Body of pancreas (tissue), 4 donors: ENCODE data around the gene ITGB6. TPM values are rescaled to one million over a fixed set of nuclear protein-coding genes. Genes with fewer than 3 reads are reported as not detected.

Experiments
- ATAC-seq: fragments of 150-250 bp; one replicate; pipeline ENCODE4 v1.9.1; 2016
- DNase-seq, 4 donors: peaks; one replicate each; pipeline ENCODE4 v3.0.0-alpha.2; 2019
- H3K27ac ChIP-seq, 4 donors: fragments of 200-600 bp; sonication (generic); 1 replicate in 3 of 4; 2 replicates in 1 of 4; pipeline versions ENCODE4 v1.5.1 to v1.6.1; 2016 to 2019; ENCODE audit warnings: mild to moderate bottlenecking in 1 of 4, mixed read lengths in 1 of 4, moderate library complexity in 1 of 4
- H3K27me3 ChIP-seq, 2 donors: fragments of 200-600 bp; sonication (generic); one replicate each; pipeline ENCODE4 v1.6.0; 2016; ENCODE audit warnings: mild to moderate bottlenecking in 1 of 2
- H3K36me3 ChIP-seq, 2 donors: fragments of 200-600 bp; sonication (generic); replicated peaks in 1 of 2; 2 replicates each; pipeline ENCODE4 v1.5.1; 2016; ENCODE audit warnings: low read depth in 2 of 2; ENCODE audit not compliant: insufficient read depth in 1 of 2
- H3K4me1 ChIP-seq: fragments of 200-600 bp; sonication (generic); one replicate; pipeline ENCODE4 v1.6.0; 2016
- H3K4me3 ChIP-seq, 2 donors: fragments of 200-600 bp; sonication (generic); 1 replicate in 1 of 2; 2 replicates in 1 of 2; pipeline ENCODE4 v1.5.1; 2016 to 2019
- H3K9me3 ChIP-seq, 3 donors: fragments of 200-600 bp; sonication (generic); 1 replicate in 2 of 3; 2 replicates in 1 of 3; pipeline ENCODE4 v1.5.1; 2016
- POLR2A ChIP-seq, 3 donors: fragments of 450-650 bp; IDR thresholded peaks; one replicate each; pipeline ENCODE4 v1.6.1; 2016; ENCODE audit warnings: antibody characterized with exemption in 3 of 3, mild to moderate bottlenecking in 2 of 3
- WGBS, 2 donors: methylation state at CpG; one replicate each; pipeline ENCODE4 v1.1.5; 2017; 5-methylcytosine and 5-hydroxymethylcytosine counted together
- intact Hi-C: fragments of 100-400 bp; cut with DNase I; formaldehyde crosslinking; loops from one replicate; pipeline ENCODE4 v1.15.1; 2023
- total RNA-seq, 2 donors: library from RNA; depleted of rRNA; stranded (reverse); fragments of >200 nt; gene quantifications; one replicate each; pipeline ENCODE4 v1.1.0, GENCODE V29; 2016
- TF ChIP-seq, protein P1 (sequence below), 7 experiments: fragments of 450-650 bp in 4 of 7; fragments of 200-600 bp in 3 of 7; sonication (generic) in 3 of 7; IDR thresholded peaks; one replicate each; pipeline ENCODE4 v1.5.1; 2016 to 2019; ENCODE audit warnings: antibody characterized with exemption in 7 of 7

The ITGB6 gene
- total RNA-seq, 2 donors from 2014 or later, result 5.3 to 9.9 TPM

DNA sequence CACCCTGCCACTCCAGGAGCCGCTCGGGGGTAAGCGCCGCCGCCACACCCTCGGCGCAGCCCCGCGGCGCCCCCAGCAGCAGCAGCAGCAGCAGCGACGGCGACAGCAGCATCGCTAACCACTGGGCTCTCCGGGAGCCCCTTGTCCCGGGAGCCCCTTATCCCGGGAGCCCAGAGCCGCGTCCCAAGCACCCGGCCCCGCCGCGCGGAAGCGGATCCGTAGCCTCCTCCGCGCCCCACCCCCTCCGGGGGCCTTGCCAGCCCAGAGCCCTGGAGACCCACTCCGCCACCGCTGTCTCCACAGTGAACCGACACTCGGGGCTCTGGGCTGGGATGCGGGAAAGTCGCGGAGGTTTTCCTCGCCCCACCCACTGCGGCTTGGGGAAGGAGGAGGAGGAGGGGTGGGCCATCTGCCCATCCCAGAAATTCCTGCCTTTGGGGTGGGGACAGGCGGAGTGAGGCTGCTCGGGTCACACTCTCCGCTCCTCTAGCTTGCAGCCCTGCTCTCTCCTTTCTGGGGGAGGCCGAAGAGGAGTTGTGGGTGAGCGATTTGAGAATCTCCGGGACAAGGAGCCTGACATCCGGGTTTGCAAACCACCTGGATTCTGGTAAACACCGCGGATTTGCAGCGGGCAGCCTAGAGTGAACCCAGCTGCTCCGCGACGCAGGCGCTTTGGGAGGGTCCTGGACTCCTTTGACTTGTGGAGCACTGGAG is 137.6 kb downstream of the ITGB6 start, which contains the start of gene PLA2R1:
Gene PLA2R1, minus strand, starts transcription at position 324 of the 714 bp plus-strand sequence. Its CDS starts 212 bp downstream, at position 112.
- TF ChIP-seq, protein P1, sequence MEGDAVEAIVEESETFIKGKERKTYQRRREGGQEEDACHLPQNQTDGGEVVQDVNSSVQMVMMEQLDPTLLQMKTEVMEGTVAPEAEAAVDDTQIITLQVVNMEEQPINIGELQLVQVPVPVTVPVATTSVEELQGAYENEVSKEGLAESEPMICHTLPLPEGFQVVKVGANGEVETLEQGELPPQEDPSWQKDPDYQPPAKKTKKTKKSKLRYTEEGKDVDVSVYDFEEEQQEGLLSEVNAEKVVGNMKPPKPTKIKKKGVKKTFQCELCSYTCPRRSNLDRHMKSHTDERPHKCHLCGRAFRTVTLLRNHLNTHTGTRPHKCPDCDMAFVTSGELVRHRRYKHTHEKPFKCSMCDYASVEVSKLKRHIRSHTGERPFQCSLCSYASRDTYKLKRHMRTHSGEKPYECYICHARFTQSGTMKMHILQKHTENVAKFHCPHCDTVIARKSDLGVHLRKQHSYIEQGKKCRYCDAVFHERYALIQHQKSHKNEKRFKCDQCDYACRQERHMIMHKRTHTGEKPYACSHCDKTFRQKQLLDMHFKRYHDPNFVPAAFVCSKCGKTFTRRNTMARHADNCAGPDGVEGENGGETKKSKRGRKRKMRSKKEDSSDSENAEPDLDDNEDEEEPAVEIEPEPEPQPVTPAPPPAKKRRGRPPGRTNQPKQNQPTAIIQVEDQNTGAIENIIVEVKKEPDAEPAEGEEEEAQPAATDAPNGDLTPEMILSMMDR (IDR thresholded peaks at IDR 0.05), result no peak
- peak in 2 of 3 donors; percentile 10 to 16 for TF ChIP-seq POLR2A (IDR thresholded peaks at IDR 0.05)
- Histone ChIP-seq H3K4me3 (peak within 1 kb of the TSS; percentile 33 to 37), H3K4me1 (peaks cover 7% of the 10 kb centered on the region), H3K9me3 (no peaks in the 10 kb centered on the region), H3K27ac (no peak within 1 kb of the TSS), H3K27me3 (no peaks in the 10 kb centered on the region), H3K36me3 (no peaks in the 10 kb centered on the region)
- ATAC-seq (peak; percentile 70), DNase-seq (peak; percentile 27 to 52 (median 35))
- 1 to 4% methylated on average over 15 to 39 of the region's 52 CpGs for WGBS, 2 donors
- intact Hi-C loops, result no loop called here

DNA sequence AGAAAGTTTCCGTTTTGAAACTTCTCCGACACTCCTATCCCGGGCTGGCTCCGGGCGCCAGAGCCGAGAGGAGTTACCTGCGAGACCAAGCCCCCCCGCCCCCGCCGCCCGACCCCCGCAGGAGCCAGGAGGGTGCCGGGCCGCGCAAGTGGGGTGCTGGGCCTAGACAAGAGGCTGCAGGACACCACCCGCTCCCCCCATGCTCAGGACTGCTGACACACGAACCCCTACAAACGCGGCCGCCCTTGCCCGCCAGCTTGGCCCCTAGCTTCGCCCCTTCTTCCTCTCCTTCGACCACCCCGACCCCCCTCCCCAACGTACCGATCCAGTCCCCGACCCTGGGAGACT is 138.2 kb downstream of the ITGB6 start:
- Histone ChIP-seq H3K27ac (no peak overlapping the region), H3K4me1 (peaks cover 7% of the 10 kb centered on the region)

DNA sequence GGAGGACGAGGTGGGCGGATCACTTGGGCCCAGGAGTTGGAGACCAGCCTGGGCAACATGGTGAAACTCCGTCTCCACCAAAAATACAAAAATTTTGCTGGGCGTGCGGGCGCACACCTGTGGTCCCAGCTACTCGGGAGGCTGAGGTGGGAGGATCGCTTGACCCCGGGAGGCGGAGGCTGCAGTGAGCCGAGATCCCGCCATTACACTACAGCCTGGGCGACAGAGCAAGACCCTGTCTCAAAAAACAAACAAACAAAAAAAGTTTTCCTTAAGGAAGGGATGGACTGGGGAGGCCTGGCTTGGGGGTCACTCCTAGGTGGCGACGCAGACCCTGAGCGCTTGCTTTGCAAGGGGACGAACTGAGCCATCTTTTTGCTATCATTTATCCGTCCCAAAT is 138.5 kb downstream of the ITGB6 start:
- H3K27ac ChIP-seq, result no peak overlapping the region
- no peaks in the 10 kb centered on the region for H3K36me3 ChIP-seq
- peaks cover 7% of the 10 kb centered on the region for H3K4me1 ChIP-seq
- ATAC-seq (no peak), DNase-seq (no peak)
- intact Hi-C loops, result no loop called here
- H3K4me3 ChIP-seq, result peak overlapping the region in 1 of 2 donors; percentile 33
- H3K9me3 ChIP-seq, result no peaks in the 10 kb centered on the region
- H3K27me3 ChIP-seq, result no peaks in the 10 kb centered on the region
- WGBS, 2 donors, result 71 to 75% methylated on average over 15 to 16 of the region's 18 CpGs
- TF ChIP-seq, protein P1 (IDR thresholded peaks at IDR 0.05), result no peak
- TF ChIP-seq POLR2A (IDR thresholded peaks at IDR 0.05), result no peak

More for the DNA sequence above, 138.2 kb downstream of the ITGB6 start:
- no peak for TF ChIP-seq POLR2A (IDR thresholded peaks at IDR 0.05)
- TF ChIP-seq, protein P1 (IDR thresholded peaks at IDR 0.05), result no peak
- Histone ChIP-seq H3K36me3 (no peaks in the 10 kb centered on the region), H3K27me3 (no peaks in the 10 kb centered on the region), H3K4me3 (peak overlapping the region; percentile 33 to 37), H3K9me3 (no peaks in the 10 kb centered on the region)
- 0 to 3% methylated on average over 17 to 25 of the region's 27 CpGs for WGBS, 2 donors
- DNase-seq, result peak in 2 of 4 donors; percentile 9 to 15
- ATAC-seq, result peak; percentile 24
- intact Hi-C loops, result no loop called here

DNA sequence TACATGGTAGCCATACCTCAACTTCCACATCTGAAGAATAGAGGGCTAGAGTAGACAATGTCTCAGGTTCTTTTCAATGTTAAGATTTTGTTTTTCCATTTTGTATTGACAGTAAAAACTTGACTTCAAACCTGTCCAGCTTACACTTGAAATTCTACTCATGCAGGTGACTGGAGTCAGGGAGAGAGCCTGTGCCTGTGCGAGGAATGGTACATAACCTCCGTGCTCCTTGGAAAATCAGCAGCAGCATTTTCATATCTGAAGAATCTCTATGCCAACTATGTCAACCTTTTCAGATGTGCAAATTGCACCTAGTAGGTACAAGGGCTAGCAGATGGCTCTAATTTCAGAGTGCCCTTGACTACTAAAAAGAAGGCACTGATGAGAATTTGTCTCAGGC is 139.8 kb downstream of the ITGB6 start:
- ATAC-seq (no peak), DNase-seq (no peak)
- Histone ChIP-seq H3K4me1 (peaks cover 7% of the 10 kb centered on the region), H3K27ac (no peak overlapping the region), H3K4me3 (no peak overlapping the region), H3K9me3 (no peaks in the 10 kb centered on the region), H3K36me3 (no peaks in the 10 kb centered on the region), H3K27me3 (no peaks in the 10 kb centered on the region)
- intact Hi-C loops, result no loop called here
- WGBS, 2 donors, result 98 to 100% methylated on average over 2 of the region's 2 CpGs
- no peak for TF ChIP-seq POLR2A (IDR thresholded peaks at IDR 0.05)
- TF ChIP-seq, protein P1 (IDR thresholded peaks at IDR 0.05), result no peak

DNA sequence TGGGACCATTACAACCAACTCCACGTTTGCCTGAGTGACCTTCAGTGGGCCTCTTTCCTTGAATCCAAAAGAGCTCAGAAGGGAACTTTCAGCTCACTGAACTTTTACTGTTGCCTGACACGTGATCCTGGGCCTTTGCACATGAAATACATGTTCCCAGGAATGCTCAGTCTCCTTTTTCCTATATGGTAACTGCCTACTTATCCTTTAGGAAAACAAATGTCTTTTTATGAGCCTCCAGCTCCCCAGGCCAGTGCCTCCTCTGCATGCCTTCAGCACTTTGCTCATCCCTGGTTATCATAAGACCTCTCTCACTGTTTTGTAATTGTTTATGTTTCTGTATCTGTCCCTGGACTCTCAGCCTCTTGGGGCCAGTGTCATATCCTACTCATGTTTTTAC is 142.7 kb downstream of the ITGB6 start:
- intact Hi-C loops, result no loop called here
- no peaks in the 10 kb centered on the region for H3K4me1 ChIP-seq
- no peak for DNase-seq

More for the DNA sequence above, 142.7 kb downstream of the ITGB6 start:
- Histone ChIP-seq H3K9me3 (no peaks in the 10 kb centered on the region), H3K27me3 (no peaks in the 10 kb centered on the region), H3K27ac (no peak overlapping the region), H3K4me3 (no peak overlapping the region), H3K36me3 (no peaks in the 10 kb centered on the region)
- TF ChIP-seq, protein P1 (IDR thresholded peaks at IDR 0.05), result no peak
- TF ChIP-seq POLR2A (IDR thresholded peaks at IDR 0.05), result no peak
- 52 to 61% methylated on average over 2 of the region's 2 CpGs for WGBS, 2 donors
- ATAC-seq, result no peak
